ENCODE measurements around the gene TMEM256.
A peak's percentile ranks its signal among the peaks of the same experiment; 100 is the strongest.
"Not testable (repeated sequence)": the region's sequence is repeated elsewhere in the genome, so short reads cannot be mapped to it uniquely, and the experiment has no call there.

TMEM256 gene

DNA sequence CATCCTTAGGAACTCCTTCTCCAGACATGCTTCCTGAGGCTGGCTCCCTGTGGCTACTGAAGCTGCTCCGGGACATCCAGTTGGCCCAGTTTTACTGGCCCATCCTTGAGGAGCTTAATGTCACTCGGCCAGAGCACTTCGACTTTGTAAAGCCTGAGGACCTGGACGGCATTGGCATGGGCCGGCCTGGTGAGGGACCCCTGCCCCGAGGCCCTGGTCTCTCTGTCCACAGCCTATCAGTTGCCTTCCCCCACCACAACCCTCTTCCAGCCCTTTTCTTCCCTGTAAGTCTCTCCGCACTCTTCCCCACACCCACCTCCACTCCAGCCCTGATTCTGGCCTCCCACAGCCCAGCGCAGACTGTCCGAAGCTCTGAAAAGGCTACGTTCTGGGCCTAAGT lies 21.0 kb downstream of the TMEM256 start:
- DNase-seq: no peak

DNA sequence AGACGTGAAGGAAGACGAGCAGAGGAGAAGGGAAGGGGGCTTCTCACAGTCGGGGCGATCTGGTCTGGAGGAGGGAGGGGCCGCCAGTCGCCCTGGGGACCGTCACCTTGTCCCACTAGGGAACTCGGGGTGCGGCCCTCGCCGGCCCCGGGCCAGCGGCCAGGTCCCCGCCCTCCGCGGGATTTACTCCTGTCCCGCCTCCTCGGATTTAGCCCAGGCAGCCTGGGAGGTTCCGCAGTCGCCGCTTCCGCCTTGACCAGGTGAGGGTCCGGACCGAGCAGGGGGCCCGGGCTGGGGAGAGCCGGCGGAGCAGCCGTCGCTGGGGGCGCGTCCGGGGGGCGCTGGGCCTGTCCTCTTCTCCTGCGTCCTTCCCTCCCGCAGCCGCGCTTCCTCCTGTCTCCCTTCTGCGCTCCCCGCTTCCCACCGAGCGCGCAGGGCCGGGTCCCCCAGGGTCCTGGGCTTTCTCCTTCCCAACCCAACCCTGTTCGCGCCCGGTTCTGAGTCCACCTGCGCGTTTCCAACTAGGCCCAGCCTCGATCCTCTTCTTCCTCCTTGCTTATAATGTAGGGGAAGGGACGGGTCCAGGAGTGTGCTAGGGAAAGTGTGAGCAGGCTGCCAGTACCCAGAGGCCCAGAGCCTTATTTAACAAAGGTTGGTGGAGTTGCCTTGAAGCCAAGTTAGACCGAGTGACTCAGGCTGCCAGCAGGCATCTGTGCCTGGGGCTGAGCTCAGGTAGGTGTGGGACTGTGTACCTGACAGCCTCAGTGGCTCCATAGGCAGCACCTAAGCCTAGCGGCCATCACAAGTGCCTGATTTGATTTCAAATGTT lies 22.8 kb downstream of the TMEM256 start, which contains the start of gene TNK1:
Gene TNK1, plus strand, starts transcription at position 235 of the 829 bp plus-strand sequence. CDS start 1,838 bp downstream, outside the sequence.
- DNase-seq: no peak

DNA sequence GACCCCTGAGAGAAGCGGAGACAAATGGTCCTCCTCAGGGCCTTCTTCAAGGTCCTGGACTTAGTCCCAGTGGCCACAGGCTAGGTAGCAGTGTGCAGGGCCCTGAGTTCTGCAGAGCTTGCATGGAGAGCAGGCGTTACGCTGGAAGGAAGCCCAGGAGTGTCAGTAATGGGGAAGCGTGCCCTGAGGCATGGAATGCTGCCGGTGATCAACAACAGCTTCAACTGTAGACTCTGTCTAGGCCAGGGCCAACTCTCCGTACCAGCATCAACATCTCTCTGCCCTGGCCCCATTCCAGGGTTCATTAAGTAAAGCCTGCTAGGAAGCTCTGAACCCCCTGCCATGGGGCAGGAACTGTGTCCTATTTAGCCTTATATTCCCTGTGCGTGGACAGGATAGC lies 23.6 kb downstream of the TMEM256 start:
- DNase-seq: no peak

DNA sequence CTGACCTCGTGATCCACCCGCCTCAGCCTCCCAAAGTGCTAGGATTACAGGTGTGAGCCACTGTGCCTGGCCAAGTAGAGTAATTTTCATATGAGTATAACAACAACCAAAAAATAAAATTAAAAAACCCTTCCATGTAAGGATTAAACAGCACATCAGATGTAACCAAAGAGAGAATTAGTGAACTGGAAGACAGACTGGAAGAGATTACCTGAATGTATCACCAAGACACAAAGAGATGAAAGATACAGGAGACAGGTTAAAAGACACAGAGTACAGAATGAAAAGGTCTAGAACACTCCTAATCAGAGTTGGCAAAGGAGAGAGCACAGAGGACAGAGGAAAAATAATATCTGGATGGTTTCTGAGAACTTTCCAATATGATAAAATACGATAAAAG lies 24.8 kb downstream of the TMEM256 start:
- DNase-seq: no peak

DNA sequence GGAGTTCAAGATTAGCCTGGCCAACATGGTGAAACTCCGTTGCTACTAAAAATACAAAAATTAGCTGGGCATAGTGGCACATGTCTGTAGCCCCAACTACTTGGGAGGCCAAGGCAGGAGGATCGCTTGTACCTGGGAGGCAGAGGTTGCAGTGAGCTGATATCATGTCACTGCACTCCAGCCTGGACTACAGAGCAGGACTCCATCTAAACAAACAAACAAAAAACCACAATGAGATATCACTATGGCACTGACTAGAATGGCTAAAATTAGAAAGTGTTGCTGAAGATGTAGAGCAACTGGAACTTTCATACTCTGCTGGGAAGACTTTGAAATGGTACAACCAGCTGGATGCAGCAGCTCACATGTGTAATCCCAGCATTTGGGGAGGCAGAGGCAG lies 29.5 kb downstream of the TMEM256 start:
- DNase-seq: no peak

DNA sequence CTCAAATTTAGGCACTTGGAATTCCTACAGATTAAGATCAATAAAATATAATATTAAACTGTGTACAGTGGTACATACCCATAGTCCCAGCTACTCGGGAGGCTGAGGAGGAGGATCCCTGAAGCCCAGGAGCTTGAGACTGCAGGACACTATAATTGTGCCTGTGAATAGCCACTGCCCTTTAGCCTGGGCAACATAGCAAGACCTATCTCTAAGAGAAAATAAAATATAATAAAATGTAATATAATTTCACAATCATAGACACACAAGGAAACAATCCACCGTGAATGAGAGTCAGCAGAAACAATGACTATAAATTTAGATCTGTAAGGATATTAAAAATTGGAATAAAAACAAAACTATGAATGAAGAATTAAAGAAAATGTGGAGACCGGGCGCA lies 33.0 kb downstream of the TMEM256 start:
- DNase-seq: no peak

DNA sequence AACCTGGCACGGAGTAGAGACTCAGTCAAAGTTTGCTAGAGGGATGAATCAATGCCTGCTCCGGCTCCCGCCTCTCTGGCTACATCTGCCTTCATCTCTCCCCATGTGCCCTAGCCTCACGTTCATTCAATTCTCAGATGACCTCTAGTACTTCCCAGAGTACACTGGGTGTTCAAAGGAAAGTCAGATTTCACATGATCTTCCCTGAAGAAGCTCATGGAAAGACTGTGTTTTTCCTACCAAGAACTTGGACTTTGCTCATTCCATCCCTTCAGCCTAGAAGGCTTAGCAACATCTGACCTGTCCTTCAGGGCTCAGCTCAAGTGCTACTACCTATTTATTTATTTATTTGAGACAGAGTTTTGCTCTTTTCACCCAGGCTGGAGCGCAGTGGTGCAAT lies 34.1 kb downstream of the TMEM256 start:
- DNase-seq: no peak

DNA sequence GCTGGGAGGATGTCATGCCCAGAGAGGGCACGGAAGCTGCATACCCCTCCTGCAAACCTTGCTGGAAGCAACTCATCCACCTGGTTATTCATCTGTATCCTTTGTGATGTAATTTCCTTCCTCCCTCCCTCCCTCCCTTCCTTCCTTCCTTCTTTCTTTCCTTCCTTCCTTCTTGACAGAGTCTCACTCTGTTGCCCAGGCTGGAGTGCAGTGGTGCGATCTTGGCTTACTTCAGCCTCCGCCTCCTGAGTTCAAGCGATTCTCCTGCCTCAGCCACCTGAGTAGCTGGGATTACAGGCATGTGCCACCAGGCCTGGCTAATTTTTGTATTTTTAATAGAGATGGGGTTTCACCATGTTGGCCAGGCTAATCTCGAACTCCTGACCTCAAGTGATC lies 35.3 kb downstream of the TMEM256 start:
- not testable (repeated sequence) for DNase-seq

DNA sequence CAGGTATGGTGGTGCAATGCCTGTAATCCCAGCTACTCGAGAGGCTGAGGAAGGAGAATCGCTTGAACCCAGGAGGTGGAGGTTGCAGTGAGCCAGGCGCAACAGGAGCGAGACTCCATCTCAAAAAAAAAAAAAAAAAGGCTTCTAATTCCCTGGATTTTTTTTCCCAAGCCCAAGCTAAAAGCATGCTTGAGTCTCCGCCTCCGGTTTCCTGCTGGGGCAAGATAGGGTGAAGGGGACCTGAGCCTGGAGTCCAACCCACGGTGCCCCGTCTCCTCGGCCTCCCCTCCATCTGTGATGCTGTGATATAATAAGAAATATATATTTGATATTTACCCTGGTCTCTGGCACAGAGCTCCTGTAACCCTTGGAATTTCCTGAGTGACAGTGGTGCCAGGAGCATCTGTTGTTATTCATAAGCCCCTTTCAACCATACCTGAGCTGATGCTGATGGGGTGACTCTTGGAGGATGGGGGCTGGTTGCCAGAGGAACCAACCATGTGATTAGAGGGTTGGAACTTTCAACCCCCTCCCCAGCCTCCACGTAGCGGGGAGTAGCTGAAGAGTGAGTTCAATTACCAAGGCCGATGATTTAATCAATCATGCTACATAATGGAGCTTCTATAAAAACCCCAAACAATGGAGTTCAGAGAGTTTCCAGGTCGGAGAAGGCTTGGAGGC lies 35.8 kb downstream of the TMEM256 start:
- DNase-seq: no peak

DNA sequence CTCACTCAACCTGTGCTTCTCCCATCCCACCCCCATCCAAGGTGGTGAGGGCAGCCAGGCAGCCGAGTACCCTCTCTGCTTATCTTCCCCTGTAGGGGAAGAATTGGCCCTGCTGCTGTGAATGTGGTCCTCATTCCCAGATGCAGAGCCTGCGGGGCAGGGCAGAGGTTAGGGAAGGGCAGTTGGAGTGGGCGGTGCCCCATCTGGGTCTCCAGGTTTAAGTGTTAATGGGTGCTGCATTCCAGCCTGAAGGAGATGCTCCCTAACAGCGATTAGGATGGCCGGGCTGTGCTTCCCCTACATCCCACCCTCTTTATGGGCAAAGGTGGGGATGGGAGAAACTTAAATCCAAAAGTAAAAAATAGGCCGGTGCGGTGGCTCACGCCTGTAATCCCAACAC lies 36.8 kb downstream of the TMEM256 start:
- DNase-seq: no peak

DNA sequence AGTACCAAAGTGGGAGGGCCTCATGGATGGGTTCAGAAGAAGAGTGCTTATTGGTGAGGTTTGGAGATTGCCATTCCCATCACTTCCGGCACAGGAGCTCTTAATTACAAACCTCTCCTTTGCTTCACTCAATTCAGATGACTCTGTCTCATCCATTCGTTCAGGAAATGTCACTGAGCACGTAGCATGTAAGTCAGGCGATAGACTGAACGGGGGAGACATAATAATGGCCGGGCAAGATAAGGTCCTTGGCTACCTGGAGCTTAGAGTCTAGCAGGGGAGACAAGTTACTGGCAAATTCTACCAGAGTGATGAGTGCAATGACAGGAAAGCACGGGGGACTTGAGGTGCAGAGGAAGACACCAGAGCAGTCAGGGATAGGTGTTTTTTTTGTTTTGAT lies 37.9 kb downstream of the TMEM256 start:
- not testable (repeated sequence) for DNase-seq

DNA sequence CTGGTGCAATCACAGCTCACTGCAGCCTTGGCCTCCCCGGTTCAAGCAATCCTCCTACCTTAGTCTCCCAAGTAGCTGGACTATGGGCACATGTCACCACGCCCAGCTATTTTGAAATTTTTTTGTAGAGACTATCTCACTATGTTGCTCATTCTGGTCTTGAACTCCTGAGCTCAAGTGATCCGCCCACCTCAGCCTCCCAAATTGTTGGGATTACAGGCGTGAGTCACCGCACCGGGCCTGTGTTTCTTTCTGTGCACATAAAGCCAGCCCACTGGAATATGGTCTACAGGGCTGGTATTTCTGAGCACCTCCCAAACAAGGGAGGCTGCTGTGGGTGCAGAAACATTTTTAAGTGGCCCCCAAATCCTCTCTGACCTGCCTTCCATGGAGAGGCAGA lies 40.6 kb downstream of the TMEM256 start:
- DNase-seq: no peak

DNA sequence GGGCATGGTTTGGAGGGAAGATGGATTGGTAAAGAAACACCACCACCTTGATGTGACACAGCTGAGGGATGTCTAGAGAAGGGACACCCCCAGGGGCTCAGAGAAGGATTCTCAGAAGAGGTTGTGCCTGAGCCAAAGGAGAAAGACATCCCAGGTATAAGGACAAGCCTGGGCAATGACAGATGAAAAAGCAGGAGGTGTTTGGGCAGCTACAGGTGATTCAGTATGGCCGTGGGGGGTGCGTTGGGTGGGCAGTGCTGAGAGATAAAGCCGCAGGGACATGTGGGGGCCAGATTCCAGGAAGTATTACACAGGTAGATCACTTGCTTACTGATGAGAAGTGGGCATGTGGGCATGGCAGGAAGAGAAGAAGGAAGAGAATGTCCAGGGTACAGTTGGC lies 42.0 kb downstream of the TMEM256 start:
- no peak for DNase-seq

DNA sequence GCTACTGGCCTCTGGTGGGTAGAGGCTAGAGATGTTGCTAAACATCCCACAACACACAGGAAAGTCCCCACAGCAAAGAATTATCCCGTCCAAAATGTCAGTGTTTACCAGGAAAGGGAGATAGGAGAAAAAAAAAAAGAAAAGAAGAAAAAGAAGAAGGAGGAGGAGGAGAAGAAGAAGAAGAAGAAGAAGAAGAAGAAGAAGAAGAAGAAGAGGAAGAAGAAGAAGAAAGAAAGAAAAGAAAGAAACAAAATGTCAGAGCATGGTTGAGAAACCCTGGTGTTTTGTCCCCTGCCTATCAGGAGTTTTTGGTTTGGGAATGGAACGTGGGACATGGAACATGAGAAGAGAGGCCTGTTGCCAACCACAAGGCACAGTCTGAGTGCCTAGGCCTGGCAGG lies 46.5 kb downstream of the TMEM256 start:
- no peak for DNase-seq

DNA sequence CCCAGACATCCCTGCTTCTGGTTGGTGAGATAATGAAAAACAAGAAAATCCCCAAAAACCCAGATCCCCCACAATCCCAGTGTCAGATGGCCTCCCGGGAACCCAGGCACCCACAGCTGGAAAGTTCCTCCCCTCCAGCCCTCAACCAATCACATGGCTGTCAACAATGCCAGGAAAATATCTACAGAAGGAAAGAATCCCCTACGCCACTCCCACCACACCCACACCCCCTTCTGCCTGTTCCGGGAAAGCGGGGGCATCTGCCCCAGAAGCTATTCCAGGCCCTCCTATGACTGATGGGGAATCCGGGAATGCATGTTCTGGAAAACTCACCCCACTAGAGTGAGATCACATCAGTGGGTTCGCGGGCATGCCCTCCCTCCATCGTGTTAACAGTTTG lies 47.1 kb downstream of the TMEM256 start:
- no peak for DNase-seq

DNA sequence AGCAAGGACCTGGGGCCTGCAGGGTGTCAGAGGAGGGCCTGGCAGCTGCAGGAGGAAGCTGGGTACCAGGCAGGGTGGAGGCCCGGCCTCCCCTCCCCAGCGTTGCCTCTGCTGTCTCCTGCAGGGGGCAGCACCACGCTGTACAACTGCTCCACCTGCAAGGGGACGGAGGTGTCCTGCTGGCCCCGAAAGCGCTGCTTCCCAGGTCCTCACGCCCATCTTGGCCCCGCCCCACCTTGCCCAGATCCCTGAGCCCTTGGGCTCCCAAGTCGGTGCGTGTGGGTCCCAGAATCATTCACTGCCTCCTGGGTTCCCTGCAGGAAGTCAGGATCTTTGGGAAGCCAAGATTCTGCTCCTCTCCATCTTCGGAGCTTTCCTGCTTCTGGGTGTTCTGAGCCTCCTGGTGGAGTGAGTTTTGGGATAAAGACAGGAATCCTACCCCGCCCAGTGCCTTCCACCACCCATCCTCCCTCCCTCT lies 47.8 kb downstream of the TMEM256 start:
- DNase-seq: peak; percentile 89

DNA sequence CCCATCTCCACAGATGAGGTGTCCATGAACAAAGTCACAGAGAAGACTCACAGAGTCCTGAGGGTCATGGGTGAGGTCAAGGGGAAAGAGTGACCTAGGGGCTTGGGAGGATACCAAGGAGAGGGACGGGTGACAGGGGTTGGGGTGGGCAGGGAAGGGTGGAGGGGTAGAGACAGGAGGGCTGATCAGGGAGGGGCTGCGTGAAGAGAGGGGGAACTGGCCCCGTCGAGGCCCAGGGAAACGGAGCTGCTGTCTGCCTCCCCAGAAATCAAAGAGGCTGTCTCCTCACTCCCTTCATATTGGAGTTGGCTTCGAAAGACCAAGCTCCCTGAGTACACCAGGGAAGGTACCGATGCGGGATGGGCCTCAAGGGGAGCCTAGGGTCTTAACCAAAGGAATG lies 48.3 kb downstream of the TMEM256 start:
- DNase-seq: no peak

DNA sequence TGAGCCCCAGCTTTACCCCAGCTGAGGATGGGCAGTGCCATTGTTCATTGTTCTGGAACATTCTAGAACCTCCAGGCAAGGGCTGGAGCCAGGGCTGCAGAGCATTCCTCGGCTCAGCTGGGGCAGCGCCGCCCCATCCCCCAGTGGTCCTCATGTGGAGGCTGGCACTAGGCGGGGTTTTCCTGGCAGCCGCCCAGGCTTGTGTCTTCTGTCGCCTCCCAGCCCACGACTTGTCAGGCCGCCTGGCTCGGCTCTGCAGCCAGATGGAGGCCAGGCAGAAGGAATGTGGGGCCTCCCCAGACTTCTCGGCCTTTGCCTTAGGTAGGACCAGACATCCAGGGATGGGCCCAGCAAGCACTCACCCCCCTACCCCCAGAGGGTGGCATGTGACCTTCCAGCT lies 48.8 kb downstream of the TMEM256 start, which contains the start of gene TMEM95:
Gene TMEM95, plus strand, starts transcription at position 104 of the 400 bp plus-strand sequence. Its CDS starts 49 bp downstream, at position 153.
- no peak for DNase-seq

DNA sequence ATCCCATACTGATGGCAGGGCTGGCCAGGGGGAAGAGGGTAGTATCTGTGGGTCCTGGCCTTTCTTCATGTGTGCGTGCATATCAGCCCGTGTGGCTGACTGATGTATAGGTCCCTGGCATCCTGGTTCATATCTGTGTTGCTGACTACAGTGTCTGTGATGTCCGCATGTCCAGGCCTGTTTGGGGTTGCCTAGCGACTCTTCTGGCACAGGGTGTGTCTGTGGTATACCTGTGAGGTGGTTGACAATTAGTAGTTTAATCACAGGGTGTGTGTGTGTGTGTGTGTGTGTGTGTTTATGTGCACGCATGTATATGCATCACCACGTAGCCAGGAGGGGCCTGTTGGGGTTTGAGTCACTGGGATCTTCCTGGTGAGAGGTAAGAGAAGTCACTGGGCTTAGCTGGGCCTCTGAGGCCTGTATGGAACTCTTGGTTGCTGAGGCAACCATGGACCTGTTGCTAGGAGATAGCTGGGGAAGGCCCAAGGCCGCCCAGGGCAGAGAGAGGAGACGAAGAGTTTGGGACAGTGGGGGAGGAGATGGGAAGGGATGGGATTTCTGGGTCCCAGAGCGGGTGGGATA lies 49.5 kb downstream of the TMEM256 start:
- DNase-seq: no peak
